ENCODE results near the gene MCM3AP. TPM values are rescaled to one million over a fixed set of nuclear protein-coding genes. Genes with fewer than 3 reads are reported as not detected.
A peak's percentile ranks its signal among the peaks of the same experiment; 100 is the strongest.

MCM3AP gene
- total and polyA plus RNA-seq, 9 of the 15 experiments (the other 6 are each of a cell fraction or from before 2014, with no cell fraction given), result 6.5 to 179 (median 69.6) TPM

- ChIA-PET CTCF (ENCODE audit: low intra/inter-chr PET ratio) (no interaction called here), POLR2A (interaction anchor here (0.6 to 0.9 kb wide), 3 partner anchors 12 to 449 kb away, joined by 3 read pairs; no protein-coding TSS in a partner anchor)
- in situ Hi-C loops (cut with MboI), result no loop called here
- no peak for FAIRE-seq
- no peak for DNase-seq (ENCODE audit: extremely low read depth in 1 of 4, low spot score in 3 of 4)
- H3K79me2 ChIP-seq (ENCODE audit: control insufficient read depth, insufficient read depth, low read length), result no peaks in the 10 kb centered on the region
- peaks cover 5 to 11% of the 10 kb centered on the region in 2 experiments; a peak in 3 of 5 replicates for H3K4me1 ChIP-seq (replicated peaks in 1 of 2; ENCODE audit: control insufficient read depth in 2 of 2, insufficient read depth in 2 of 2, low read length in 2 of 2)
- H3K36me3 ChIP-seq (ENCODE audit: control insufficient read depth, insufficient read depth, low read length), result peaks cover 94% of the 10 kb centered on the region
- no peaks in the 10 kb centered on the region for H4K20me1 ChIP-seq (replicated peaks; ENCODE audit: control insufficient read depth, insufficient read depth, low read length)
- no peak overlapping the region for H3K27ac ChIP-seq (ENCODE audit: extremely low read depth, low read depth, low read length)
- H3K9me3 ChIP-seq (replicated peaks; ENCODE audit: control insufficient read depth, insufficient read depth, low read depth, low read length), result no peaks in the 10 kb centered on the region
- H3K9me1 ChIP-seq (ENCODE audit: control insufficient read depth, insufficient read depth, low read length), result no peaks in the 10 kb centered on the region
- 94% methylated on average over 6 of the region's 6 CpGs for WGBS (ENCODE audit: insufficient coverage, low coverage, missing lambda C conversion rate)
- BruUV-seq (replicated peaks), result no TSS peak
- H3K4me2 ChIP-seq (ENCODE audit: insufficient read depth, low read length), result no peak overlapping the region
- H3K4me3 ChIP-seq, result no peak overlapping the region
- no peak overlapping the region for H2AFZ ChIP-seq (ENCODE audit: low read depth, low read length)
- no peaks in the 10 kb centered on the region; a peak in 1 of 5 replicates for H3K27me3 ChIP-seq (ENCODE audit: control insufficient read depth in 2 of 2, insufficient read depth in 2 of 2, low read length in 2 of 2)
- intact Hi-C loops (cut with micrococcal nuclease), result no loop called here
- no peak for ATAC-seq
- 0 out of 4 replicates have a peak overlapping the region, but pooled peaks of 1 of the 2 experiments have one; percentile 3 for H3K9ac ChIP-seq (ENCODE audit: insufficient read depth in 1 of 2, low read depth in 2 of 2, low read length in 2 of 2)
- TF ChIP-seq CREB5 (CRISPR knock-in tag; IDR thresholded peaks at IDR 0.05), result no peak
- TF ChIP-seq CREB3 (tag; conservative IDR thresholded peaks at IDR 0.05; ENCODE audit: low read depth), result no peak
- no peak for TF ChIP-seq NR1H2 (CRISPR knock-in tag; IDR thresholded peaks at IDR 0.05)
- TF ChIP-seq FOSL1 (tag; conservative IDR thresholded peaks at IDR 0.05), result no peak
- no peak for TF ChIP-seq STAG1 (CRISPR knock-in tag; IDR thresholded peaks at IDR 0.05; ENCODE audit: borderline replicate concordance)
- no peak for TF ChIP-seq REST (IDR thresholded peaks at IDR 0.05; ENCODE audit: borderline replicate concordance)
- no peak for TF ChIP-seq REST (CRISPR knock-in tag; IDR thresholded peaks at IDR 0.05; ENCODE audit: low read depth)
- TF ChIP-seq RBFOX2 (IDR thresholded peaks at IDR 0.05; ENCODE audit: low read depth, low read length), result no peak
- TF ChIP-seq ZNF695 (CRISPR knock-in tag; IDR thresholded peaks at IDR 0.05), result no peak
- TF ChIP-seq HNRNPK (IDR thresholded peaks at IDR 0.05; ENCODE audit: low read depth, low read length, poor library complexity, severe bottlenecking), result no peak
- TF ChIP-seq NRF1 (conservative IDR thresholded peaks at IDR 0.05 in 1 of 2, IDR thresholded peaks at IDR 0.05 in 1 of 2), result no peak
- no peak for TF ChIP-seq PHB (CRISPR knock-in tag; IDR thresholded peaks at IDR 0.05)
Observed at GRCh38 chr21:46255758-46256337, 29.6 kb downstream of the MCM3AP start.

Measured in K562 (cell line).